ENCODE results near the gene IL1RN. TPM values are rescaled to one million over a fixed set of nuclear protein-coding genes. Genes with fewer than 3 reads are reported as not detected.

Gene IL1RN
- total and polyA plus RNA-seq, 2 of the 4 experiments (the other 2 are of a cell fraction): not detected

DNA sequence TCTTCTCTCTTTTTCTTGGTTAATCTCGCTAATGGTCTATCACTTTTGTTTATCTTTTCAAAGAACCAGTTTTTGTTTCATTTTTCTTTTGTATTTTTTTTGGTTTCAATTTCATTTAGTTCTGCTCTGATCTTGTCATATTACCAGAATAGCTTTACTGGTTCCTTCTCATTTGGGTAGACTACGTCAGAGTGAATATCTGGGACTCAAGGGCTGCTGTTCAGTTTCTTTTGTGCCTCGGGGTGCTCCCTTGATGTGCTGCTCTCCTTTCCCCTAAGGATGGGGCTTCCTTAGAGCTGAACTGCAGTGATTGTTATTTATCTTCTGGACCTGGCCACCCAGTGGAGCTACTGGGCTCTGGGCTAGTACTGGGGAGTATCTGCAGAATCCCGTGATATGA lies 29.4 kb upstream of the IL1RN start:
- Histone ChIP-seq H3K4me1 (ENCODE audit: control insufficient read depth, insufficient read depth, low read length) (no peaks in the 10 kb centered on the region), H3K18ac (ENCODE audit: low read depth, low read length) (no peak overlapping the region), H3K23ac (ENCODE audit: low read depth, low read length) (no peak overlapping the region), H4K8ac (ENCODE audit: low read depth in 2 of 2, low read length in 2 of 2) (no peak overlapping the region), H3K4ac (ENCODE audit: low read depth, low read length) (no peak overlapping the region), H3K56ac (ENCODE audit: extremely low read depth, insufficient read depth, low read length) (no peak overlapping the region), H3K9me1 (ENCODE audit: insufficient read depth, low read length) (no peaks in the 10 kb centered on the region), H4K20me1 (ENCODE audit: insufficient read depth, low read length) (no peaks in the 10 kb centered on the region), H2AFZ (replicated peaks; ENCODE audit: low read length, poor library complexity) (no peak overlapping the region), H2BK20ac (ENCODE audit: low read depth, low read length) (no peak overlapping the region), H3K27me3 (ENCODE audit: control insufficient read depth, insufficient read depth, low read length) (no peaks in the 10 kb centered on the region), H2AK9ac (replicated peaks; ENCODE audit: low read depth, low read length, poor library complexity) (no peak overlapping the region), H4K5ac (ENCODE audit: low read depth, low read length) (no peak overlapping the region), H2BK120ac (ENCODE audit: low read depth, low read length) (no peak overlapping the region), H2BK15ac (ENCODE audit: low read depth, low read length) (no peak overlapping the region), H3K9ac (ENCODE audit: low read depth, low read length) (no peak overlapping the region), H3K4me3 (ENCODE audit: insufficient read depth, low read depth, low read length) (no peak overlapping the region), H3K14ac (replicated peaks; ENCODE audit: low read depth, low read length) (no peak overlapping the region), H2BK5ac (ENCODE audit: low read depth, low read length, poor library complexity, severe bottlenecking) (no peak overlapping the region), H3K79me1 (ENCODE audit: low read depth in 1 of 2, low read length in 2 of 2) (no peaks in the 10 kb centered on the region), H3K27ac (ENCODE audit: insufficient read depth, low read length) (no peak overlapping the region), H3K9me3 (ENCODE audit: control insufficient read depth, insufficient read depth, low read length) (no peaks in the 10 kb centered on the region), H4K91ac (ENCODE audit: insufficient read depth, low read depth, low read length) (no peak overlapping the region), H2AK5ac (ENCODE audit: low read depth, low read length) (no peak overlapping the region), H3K36me3 (ENCODE audit: control insufficient read depth, insufficient read depth, low read length) (no peaks in the 10 kb centered on the region), H3K4me2 (ENCODE audit: low read depth, low read length) (no peak overlapping the region)
- POLR2A ChIA-PET (ENCODE audit: unreplicated experiment): no interaction called here
- no TSS peak for BruUV-seq (replicated peaks)
- dilution Hi-C loops (cut with HindIII; ENCODE audit: low sequenced_read_pairs, unreplicated experiment) (no loop called here), in situ Hi-C loops (cut with MboI; ENCODE audit: low sequenced_read_pairs) (no loop called here), intact Hi-C loops (cut with micrococcal nuclease) (no loop called here)
- no peak for ATAC-seq (ENCODE audit: low read depth)
- no peak for DNase-seq
- WGBS, 2 experiments (ENCODE audit: extremely low coverage in 2 of 2, insufficient read length in 1 of 2): no CpG with 5 or more reads among the region's 4 CpGs
- CTCF ChIA-PET: no interaction called here
- TF ChIP-seq MAFK (IDR thresholded peaks at IDR 0.05; ENCODE audit: low read depth, low read length): no peak
- no peak for TF ChIP-seq RFX5 (IDR thresholded peaks at IDR 0.05; ENCODE audit: low read depth, low read length)
- TF ChIP-seq SMC3 (IDR thresholded peaks at IDR 0.05; ENCODE audit: low read depth, low read length): no peak
- no peak for TF ChIP-seq NFE2L2 (IDR thresholded peaks at IDR 0.05; ENCODE audit: low read depth, low read length)
- TF ChIP-seq, protein P1, sequence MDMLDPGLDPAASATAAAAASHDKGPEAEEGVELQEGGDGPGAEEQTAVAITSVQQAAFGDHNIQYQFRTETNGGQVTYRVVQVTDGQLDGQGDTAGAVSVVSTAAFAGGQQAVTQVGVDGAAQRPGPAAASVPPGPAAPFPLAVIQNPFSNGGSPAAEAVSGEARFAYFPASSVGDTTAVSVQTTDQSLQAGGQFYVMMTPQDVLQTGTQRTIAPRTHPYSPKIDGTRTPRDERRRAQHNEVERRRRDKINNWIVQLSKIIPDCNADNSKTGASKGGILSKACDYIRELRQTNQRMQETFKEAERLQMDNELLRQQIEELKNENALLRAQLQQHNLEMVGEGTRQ (IDR thresholded peaks at IDR 0.05; ENCODE audit: low read depth, low read length): no peak

All from IMR-90 (cell line).